Suppressor macrophage (primary cell): ENCODE results near the gene TTC3.

ENCODE experiments used
- DNase-seq, 4 experiments: peaks; one replicate each; pipeline ENCODE4 v3.0.0-alpha.2; 2020 to 2022

TTC3 gene

DNA sequence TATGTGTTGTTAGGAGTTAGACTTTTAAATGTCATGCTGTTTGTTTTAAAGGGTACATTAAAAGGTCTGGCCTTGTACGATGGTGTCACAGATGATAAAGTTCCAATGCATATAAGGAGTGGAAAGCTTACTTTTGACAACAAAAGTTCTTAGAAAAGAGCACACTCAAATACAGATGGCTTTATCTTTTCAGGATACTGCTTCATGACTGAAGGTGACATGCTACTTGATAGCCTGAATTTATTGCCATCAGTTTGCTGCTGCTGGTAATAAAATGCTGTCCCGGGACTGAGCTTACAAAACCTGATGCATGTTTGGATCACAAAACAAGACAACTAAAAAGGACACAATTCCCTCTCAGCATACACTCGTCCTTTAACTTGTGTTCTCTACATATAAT lies 84.9 kb downstream of the TTC3 start:
- DNase-seq = no peak

DNA sequence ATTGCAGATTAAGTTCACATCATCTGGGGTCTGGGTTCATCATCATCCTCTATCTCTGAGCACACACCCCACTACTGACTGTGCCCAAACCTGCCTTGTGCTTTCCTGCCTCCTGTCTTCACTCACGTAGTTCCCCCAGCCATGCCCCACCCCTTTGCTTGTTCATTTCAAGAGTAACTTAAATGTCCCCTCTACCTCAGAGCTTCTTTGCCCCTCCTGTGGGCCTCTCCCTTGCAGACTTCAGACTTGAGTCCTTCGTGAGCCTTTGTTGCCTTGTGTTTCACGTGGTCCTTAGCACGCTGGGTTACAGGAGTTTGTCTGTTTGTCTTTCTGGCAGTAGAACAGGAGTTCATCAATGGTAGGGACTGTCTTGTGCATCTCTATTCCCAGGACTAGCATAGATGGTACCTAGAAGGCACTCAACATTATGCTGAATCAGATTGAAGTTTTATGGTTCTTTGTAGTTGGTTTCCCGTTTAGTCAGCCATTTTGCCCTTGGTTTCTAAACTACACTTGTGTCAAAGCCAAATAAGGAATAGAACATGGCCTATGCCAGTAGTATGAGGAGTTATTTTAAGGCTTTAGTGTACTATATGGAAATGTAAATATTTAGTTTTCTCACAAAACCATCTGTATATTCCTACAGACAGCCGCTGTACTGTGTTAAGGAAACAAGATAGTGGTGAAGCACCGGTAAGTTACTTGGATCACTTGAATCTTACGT lies 86.2 kb downstream of the TTC3 start:
- DNase-seq = no peak

DNA sequence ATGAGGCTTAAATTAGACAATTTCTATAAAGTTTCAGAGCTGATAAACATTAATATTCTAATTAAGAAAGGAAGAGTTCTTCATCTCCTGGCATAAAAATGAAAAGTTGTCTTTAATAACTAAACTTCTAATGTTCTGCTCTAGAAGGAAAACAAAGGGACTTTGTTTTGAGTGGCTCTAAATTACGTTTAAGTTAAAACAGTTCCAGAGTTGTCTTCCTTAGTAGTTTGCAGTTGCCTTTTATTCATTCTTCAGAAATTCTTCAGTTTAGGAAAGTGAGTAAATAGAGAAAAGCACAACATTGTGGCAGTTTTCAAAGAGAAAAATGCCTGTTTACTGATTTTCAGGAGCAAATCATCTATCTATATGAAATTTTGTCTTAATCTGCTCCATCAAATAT lies 86.9 kb downstream of the TTC3 start:
- DNase-seq = no peak

DNA sequence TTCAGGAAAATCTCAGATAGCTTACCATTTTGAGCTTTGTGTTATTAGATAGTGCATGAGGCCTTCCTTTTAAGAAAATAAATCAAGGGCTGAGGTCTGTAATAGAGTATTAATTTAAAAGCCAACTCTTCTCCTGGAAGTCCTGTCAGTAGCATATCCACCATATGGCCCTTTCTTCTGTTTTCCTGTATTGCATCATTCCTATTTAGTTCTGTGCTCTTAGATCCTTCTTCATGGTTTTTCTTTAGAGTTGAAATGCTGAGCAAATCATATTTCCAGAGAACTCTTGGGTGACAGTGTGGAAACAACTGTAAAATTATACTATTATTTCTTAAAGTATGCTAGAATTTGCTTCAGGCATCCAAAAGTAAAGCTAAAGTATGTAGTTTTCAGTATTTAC lies 91.7 kb downstream of the TTC3 start:
- peak in 2 of 4 experiments; percentile 46 to 62 for DNase-seq

GRCh38 chr21:37165586-37165985 lies 92.5 kb downstream of the TTC3 start:
- DNase-seq = peak in 3 of 4 experiments; percentile 8 to 58 (median 43)

- no peak for DNase-seq
Observed at GRCh38 chr21:37166733-37167132, 93.7 kb downstream of the TTC3 start.

- DNase-seq = no peak
Observed at GRCh38 chr21:37168666-37169065, 95.6 kb downstream of the TTC3 start.

DNA sequence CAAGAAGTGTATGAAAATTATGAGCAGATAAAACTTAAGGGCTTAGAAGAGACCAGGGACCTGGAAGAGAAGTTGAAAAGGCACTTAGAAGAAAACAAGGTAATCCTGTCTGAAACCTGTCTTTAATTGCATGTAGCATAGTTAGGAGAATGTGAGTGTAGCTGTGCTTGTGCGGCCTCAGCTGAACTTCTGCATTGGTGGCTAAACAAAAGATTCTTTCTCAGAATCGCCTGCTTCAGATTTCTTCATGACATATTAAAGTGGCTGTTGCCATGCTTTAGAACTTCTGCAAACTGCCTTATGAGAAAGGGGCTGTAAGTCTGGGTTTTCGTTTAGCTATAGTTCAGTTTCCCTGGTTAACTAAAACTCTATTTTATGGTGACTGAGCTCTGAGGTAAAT lies 99.6 kb downstream of the TTC3 start:
- DNase-seq = no peak

DNA sequence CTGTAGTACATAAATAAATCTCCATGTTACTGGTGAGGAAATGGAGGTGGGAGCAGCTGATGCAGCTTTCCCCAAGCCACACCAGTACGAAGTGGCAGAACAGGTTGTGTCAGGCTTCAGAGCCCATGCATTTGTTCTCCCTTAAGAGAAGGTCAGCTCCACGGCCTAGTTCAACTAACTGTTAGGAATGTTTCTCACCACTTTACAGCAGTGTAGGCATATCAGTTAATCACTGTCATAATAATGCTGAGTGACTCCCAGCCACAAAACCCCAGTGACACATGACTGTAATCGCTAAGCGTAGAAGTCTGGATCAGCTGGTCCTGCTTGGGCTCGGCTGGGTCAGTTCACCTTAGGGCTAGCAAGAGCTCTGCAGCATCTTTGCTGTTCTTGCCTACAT lies 103.7 kb downstream of the TTC3 start:
- DNase-seq = no peak

GRCh38 chr21:37181059-37181458 lies 108.0 kb downstream of the TTC3 start:
- no peak for DNase-seq

- no peak for DNase-seq
Observed at GRCh38 chr21:37182222-37182621, 109.2 kb downstream of the TTC3 start.

- DNase-seq = no peak
Observed at GRCh38 chr21:37183749-37184148, 110.7 kb downstream of the TTC3 start.

DNA sequence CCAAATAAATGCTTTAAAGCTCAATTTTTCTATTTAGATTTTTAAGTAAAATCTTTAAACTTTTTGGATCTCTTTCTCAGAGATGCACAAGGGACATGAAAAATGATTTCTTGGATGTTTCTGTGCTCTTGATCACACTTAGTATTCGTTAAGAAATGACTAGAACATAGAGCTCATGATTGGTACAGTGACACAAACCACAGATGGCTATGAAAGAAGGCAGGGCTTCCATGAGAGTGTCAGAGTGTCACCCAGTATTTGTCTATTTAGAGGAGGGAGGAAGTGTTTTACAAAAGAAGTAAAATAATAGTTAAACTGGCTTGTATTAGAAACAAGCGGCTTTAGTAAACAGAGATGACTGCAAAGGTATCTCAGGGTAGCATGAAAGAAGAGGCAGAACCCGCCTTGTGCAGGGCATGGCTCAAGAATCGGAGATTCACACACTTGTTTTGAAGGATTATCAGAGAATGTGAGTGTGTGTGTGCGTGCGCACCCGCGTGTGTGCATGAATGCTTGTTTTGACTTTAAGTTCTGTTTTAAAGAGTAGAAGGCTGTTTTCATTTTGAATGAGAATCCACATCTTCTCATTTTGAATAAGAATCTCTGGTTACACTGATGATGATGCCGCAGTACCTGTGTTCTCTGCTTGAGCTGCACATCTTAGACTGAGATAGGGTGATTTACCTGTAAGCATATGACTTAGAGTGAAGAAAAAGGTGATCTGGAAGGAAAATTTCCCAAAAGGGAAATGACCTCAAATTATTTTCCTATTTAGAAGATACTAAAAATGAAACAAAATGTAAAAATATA lies 111.9 kb downstream of the TTC3 start:
- no peak for DNase-seq

DNA sequence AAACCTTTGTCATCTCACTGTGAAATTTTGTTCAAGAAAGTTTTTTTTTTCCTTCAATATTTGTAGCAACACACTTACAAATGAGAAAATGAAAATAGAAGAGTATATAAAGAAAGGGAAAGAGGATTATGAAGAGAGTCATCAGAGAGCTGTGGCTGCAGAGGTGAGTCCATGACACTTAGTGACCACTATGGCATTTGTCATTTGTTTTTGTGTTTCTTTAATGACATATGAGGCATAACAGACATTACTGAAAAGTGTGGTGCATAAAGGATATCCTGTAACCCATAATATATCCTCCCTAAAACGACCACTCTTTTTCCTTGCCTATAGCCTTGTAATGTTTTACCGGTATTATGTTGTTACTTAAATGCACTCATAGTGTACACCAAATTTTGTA lies 113.9 kb downstream of the TTC3 start:
- DNase-seq = no peak

DNA sequence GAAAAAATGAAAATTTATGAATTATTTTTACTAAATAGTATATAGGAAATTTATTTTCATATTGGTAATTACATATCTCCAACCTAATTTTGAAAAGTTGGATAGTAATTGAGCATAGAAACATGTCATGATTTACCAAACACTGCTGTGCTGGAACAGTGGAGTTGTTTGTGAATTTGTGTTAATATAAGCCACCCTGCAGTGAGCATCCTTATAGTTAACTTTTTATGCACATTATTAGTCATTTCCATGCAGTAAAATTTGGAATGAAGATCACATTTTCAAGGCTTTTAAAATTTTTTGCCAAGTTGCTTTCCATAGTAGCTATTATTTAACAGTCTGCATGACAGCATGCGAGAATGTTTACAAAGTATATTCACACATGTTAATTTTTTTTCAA lies 115.8 kb downstream of the TTC3 start:
- DNase-seq = no peak

DNA sequence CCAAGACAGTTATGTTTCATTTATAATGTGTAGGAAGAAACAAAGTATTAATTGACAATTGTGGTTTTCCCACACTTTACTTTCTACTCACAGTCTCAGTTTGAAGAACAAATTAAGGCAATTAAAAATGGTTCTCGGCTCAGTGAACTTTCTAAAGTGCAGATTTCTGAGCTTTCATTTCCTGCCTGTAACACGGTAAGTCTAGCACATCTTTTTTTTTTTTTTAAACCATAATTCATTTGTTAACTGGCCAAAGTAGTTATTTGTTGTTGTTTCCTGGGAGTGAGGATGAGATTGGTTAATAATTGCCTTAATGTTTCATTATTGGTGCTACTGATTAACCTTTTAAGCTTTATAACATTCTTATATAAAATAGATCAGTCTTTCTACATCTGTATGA lies 119.0 kb downstream of the TTC3 start:
- DNase-seq = no peak

DNA sequence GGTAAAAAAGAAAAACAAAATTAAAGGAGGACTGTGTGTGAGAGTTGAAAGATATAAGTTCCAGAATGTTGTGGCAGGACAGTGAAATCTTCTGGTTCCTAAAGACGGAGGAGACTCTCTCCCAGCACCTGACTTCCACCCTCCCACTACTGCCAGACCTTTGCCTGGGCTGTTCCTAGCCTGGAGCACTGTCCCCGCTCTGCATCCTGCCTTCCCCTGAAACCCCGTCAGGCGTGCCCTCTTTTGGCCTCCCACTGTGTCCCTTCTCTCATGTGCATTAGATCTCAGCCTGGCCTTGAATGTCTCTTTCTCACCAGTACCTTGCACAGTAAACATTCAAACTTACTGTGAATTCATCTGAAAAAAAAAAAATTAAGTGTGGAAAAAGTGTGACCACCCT lies 120.0 kb downstream of the TTC3 start:
- DNase-seq = no peak

GRCh38 chr21:37193676-37194075 lies 120.6 kb downstream of the TTC3 start:
- DNase-seq = no peak

DNA sequence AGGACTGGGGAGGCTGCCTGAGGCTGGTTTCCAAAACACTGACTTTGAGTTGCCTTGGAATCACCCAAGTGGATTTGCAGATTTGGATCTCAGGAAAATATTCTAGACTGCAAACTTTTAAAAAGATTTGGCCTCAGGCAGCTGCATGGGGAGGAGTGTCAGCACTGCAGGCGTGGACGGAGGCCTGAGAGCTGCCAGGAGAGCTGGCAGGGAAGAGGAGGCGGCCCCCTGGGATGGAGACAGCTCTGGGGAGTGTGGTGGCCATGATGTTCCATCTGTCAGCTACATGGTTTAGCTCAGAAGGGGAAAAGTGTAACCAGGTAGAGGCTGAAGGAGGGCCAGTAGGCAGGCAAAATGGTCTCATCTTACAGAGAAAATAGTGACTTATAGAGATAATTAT lies 122.0 kb downstream of the TTC3 start:
- no peak for DNase-seq

GRCh38 chr21:37195610-37196009 lies 122.6 kb downstream of the TTC3 start:
- DNase-seq = no peak

DNA sequence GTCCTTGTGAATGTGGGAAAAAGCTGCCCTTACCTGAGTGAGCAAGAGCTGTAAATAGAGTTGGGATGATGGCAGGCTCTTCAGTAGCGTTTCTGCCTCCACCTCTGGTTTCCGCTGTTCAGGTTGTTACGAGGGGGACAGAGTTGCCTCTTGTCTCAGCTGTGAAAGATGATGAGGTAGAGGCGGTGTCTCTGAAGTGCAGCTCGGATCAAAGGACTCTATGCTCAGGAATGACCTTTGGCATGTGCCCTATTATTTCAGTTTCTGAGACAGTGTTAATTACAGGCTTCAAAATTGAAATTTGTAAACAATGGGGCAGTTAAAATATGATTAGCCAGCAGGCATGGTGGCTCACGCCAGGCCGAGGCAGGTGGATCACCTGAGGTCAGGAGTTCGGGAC lies 123.8 kb downstream of the TTC3 start:
- DNase-seq = no peak

DNA sequence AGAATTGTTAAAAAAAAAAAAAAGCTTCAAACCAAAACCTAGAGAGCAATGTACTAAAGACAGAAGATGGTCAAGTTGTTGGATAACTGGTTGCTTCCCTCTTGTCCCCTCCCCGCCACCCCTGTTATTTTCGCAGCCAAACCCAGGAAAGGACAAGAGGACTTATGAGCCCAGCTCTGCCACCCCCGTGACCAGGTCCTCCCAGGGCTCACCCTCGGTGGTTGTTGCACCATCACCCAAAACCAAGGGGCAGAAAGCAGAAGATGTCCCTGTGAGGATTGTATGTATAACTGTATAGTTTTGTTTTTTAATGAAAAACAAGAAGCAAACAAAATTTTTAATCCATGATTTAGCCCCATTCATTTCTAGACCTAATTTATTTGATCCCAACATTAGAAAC lies 124.7 kb downstream of the TTC3 start:
- peak; percentile 8 to 58 (median 38) for DNase-seq

DNA sequence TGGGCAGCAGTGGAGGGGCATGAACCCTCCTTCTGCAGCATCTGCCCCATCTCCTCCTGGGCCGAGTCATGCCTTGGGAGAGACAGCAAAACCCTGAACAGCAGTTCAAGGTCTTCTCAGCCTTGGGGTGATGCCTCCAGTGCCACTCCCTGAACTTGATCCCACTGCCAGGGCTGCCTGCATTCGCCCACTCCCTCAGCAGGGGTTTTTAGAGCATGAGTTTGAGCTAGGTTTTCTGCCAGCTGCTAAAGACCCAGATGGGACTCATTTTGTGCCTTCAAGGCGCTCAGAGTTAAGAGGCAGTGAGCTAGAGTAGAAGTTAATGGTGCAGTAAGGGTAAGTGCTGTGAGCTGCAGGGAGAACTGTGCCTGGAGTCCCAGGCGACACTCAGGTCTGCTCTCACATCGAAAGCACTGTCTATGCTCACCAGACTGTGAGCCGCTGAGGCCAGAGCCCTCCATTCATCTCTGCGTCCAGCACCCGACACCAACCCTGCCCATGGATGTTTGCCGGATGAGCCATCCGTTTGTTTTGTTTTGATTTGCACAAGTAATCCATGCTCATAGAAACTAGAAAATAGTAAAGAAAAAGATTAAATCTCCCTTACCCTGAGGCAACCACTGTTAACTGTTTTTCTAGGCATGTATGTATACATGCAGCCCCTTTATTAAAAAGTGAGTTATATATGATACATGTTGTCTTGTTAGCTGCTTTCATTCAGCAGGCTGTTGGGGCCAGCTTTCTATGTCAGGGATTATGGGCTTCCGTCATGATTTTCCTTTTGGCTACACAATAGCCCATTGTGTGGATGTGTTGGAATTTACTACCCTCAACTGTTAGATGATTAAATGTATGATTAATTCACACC lies 126.2 kb downstream of the TTC3 start:
- DNase-seq = no peak
